Choroid plexus epithelial cell (primary cell): ENCODE measurements around the gene PPARA.

Source experiments
- DNase-seq: peaks from one replicate; pipeline ENCODE4 v3.0.0-alpha.2; 2010; ENCODE audit warnings: low read depth
- H3K4me3 ChIP-seq: 2 replicates; pipeline ENCODE4 v1.5.1; 2011; ENCODE audit warnings: low read depth, mild to moderate bottlenecking, control low read depth, low read length, moderate library complexity
- CTCF ChIP-seq: conservative IDR thresholded peaks from 2 replicates; pipeline ENCODE4 v1.5.1; 2011; ENCODE audit warnings: low read depth, mild to moderate bottlenecking, control low read depth, inconsistent platforms, low read length, moderate library complexity

The PPARA gene

GRCh38 chr22:46214616-46215015 is 64.3 kb downstream of the PPARA start:
- no peak for DNase-seq
- no peak for TF ChIP-seq CTCF
- no peak overlapping the region for H3K4me3 ChIP-seq

GRCh38 chr22:46219636-46220035 is 69.3 kb downstream of the PPARA start:
- no peak overlapping the region for H3K4me3 ChIP-seq
- TF ChIP-seq CTCF: no peak
- DNase-seq: no peak

- peak; percentile 52 for DNase-seq
- H3K4me3 ChIP-seq: no peak overlapping the region
- TF ChIP-seq CTCF: no peak
Measured at GRCh38 chr22:46220921-46221320, 70.6 kb downstream of the PPARA start.

GRCh38 chr22:46224044-46224897 is 73.9 kb downstream of the PPARA start:
- DNase-seq: no peak
- TF ChIP-seq CTCF: no peak

GRCh38 chr22:46224898-46225290 is 74.6 kb downstream of the PPARA start:
- DNase-seq: no peak
- TF ChIP-seq CTCF: no peak
- no peak overlapping the region for H3K4me3 ChIP-seq

More at GRCh38 chr22:46224044-46224897, 73.9 kb downstream of the PPARA start:
- no peak overlapping the region for H3K4me3 ChIP-seq

- TF ChIP-seq CTCF: no peak
- no peak overlapping the region for H3K4me3 ChIP-seq
- DNase-seq: no peak
Measured at GRCh38 chr22:46225631-46226030, 75.3 kb downstream of the PPARA start.

GRCh38 chr22:46226577-46226976 is 76.3 kb downstream of the PPARA start:
- H3K4me3 ChIP-seq: no peak overlapping the region
- no peak for TF ChIP-seq CTCF
- no peak for DNase-seq
